Umbilical cord (tissue), 2 donors: Measurements from ENCODE around the gene MSI2. TPM values are rescaled to one million over a fixed set of nuclear protein-coding genes. Genes with fewer than 3 reads are reported as not detected.

ENCODE experiments used
- DNase-seq: peaks from one replicate; pipeline ENCODE4 v3.0.0-alpha.2; 2015; ENCODE audit warnings: low spot score
- total RNA-seq: library from RNA; depleted of rRNA; stranded (reverse); fragments of >200 nt; gene quantifications from one replicate; pipeline ENCODE4 v1.2.3, GENCODE V29; 2014; ENCODE audit warnings: low replicate concordance; ENCODE audit not compliant: insufficient read depth

Gene MSI2
- total RNA-seq, 1 donor from 2014 or later, result 62.6 TPM

DNA sequence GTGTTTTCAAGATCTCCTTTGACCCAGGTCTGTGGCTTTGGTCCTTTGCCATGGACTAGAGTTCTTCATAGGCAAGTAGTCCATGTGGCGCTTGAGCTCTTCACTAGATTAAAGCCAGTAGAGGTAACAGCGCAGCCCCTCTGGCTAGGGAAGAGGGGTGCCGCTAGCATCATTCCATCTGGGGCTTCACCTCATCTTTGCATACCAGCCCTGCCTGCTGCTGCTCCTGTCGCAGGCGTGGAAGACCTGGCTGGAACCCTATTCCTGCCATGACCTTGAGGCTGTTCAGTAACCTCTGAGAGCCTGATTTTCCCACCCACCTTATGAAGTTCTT, 198.4 kb downstream of the MSI2 start:
- no peak for DNase-seq

DNA sequence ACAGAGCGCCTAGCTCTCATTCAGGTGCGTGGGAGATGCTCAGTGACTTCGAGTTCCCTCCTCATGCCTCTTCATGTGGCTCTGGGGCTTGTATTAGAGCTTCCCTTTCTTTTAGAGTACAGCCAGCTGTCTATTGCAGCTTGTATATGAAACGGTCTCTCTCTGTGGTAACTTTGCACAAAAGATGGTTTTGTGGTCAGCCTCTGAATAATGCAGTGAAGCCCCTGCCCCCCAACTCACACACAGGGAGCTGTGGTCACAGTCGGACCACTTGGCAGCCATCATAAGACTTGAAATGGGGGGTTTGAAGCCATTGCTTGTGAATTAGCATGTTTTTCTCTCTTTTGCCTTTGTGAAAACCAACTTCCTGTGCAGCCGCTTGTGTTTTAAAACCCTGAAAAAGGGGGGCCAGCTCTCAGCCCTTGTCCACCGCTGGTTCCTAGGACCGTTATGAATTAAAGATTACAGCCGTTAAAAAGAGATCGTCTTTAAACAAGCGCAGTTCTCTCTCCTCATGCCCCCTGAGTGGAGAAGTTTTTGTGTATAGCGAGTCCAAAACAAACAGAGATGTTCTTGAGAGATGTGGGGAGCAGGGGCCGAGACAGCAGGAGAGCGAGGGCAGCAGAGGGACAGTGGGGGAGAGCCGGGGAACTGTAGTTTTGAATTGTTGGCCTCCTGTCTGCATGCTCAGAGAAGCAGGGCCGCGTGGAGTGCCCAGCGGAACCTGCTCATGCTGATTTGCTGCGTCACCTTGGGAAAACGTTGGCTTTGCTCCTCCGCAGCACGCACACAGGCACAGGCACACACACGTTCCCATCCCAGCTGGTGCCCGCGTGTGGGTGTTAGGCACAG, 199.0 kb downstream of the MSI2 start:
- DNase-seq, result no peak

DNA sequence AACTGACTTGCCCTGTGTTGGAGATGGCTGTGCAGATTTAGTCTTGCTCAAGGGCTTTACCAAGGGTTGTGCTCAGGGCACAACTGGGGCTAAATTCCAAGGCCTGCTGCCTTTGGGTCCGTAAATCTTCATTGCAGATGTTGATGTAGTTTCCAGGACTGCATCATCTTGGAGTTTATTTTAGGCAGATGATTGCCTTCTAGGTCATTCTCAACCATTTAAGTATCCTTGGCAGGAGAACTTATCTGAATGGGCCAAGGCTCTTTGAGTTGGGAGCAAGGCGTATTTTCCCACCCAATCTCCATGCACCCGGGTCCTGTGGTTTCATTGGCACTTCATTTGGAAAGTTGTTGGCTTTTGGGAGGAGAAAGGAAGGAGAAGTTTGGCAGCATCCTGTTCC, 200.3 kb downstream of the MSI2 start:
- DNase-seq, result no peak

DNA sequence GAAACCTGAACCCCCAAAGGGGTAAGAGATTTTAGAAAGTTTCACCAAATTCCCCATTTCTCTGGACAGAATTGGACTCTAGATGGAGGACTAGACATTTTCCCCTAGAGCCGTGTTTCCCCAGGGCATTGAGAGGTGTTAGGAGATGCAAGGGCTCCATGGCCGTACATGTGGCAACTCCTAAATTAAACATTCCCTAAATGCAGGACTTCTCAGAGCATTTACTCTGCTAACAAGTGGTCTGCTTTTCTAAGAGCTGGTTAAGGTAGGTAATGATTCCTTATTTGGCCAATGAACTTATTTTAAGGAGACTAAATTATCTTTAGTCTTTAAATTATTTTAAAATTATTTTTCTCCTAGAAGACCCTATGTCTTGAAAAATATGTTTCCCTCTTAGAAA, 200.9 kb downstream of the MSI2 start:
- DNase-seq, result no peak

DNA sequence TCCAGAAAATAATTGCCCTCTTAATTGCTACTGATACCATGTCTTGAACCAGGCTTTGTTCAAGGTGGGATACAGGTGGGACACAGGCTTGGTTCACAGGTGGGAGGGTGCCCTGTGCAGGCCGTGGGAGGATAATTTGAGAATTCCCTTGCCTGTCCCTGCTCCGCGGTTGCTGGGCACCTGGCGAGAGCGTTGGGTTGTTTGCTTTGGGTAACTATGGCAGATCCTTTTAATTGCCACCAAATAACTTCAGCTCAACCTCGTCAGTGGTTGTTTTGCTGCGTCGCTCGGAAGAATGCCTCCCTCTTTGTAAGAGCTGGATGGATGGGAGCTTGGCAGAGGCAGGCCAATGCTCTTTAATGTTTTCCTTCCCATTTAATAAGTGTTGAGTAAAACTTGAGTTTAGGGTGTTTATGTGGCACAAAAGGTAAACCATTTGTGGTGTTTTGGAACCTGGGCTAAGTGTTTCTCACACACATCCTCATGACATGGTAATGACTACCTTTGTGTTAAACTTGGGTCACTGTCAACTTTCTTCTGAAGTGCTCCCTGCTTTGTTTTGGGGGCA, 202.5 kb downstream of the MSI2 start:
- DNase-seq, result no peak

DNA sequence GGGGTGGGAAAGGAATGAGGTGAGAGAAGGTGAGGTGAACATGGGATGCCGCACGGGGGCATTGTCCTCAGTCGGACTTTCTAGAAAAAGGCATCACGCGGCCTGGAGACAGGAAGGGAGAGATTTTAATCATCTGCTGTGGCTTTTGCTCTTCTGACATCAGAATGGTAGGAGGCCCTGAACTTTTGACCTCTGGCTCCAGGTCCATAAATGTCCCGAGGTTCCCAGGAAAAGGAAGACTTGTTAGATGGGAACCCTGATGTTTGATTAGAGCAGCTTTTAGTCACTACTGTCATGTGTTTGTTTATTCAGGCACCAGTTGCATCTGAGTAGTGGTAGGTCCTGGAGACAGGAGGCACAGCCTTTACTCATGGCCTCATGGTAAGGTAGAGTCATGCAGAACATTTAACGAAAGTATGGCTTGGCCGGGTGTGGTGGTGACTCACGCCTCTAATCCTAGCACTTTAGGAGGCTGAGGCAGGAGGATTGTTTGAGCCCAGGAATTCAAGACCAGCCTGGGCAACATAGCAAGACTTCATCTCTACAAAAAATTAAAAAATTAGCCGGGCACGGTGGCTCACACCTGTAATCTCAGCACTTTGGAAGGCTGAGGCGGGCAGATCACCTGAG, 203.1 kb downstream of the MSI2 start:
- DNase-seq, result no peak

DNA sequence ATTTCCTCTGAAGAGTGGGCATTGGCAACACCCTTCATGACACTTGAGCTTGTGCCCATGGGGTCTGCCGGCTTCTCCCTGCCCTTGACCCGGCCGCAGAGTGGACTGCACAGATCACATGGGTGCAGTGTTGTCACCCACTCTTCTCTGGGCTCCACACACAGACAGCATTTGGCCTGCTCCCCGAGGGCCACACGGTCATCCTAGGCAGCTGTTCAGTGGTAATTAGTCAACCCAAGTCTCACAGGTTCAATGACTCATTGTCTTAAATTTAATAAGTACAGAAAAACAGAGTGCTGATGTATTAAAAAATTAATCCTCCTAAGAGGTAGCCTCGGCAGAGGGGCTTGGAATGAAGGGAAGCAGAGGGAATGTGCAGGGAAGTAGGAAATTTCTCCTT, 204.8 kb downstream of the MSI2 start:
- DNase-seq, result no peak

DNA sequence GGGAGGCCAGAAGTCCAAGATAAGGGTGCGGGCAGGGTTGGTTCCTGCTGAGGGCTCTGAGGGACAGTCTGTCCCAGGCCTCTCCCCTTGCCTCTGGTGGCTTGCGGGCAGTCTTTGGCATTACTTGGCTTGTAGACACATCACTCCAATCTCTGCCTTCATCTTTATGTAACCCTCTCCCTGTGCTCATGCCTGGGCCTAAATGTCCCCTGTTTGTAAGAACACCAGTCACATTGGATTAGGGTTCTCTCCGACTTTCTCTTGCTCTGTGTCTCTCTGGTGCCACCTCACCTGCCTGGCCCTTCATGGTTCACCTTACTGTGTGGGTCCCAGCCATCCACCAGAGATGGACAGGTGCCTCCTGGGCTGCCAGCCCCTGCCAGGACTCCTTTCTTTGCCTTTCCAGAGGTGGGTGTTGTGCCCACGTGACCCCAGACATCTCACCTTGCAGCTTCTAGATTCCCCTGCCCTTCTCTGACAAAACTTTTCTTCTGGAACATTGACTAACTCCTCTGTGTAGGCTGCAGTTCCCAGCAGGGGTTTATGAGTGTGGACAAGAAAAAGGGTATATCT, 205.8 kb downstream of the MSI2 start:
- DNase-seq, result no peak

DNA sequence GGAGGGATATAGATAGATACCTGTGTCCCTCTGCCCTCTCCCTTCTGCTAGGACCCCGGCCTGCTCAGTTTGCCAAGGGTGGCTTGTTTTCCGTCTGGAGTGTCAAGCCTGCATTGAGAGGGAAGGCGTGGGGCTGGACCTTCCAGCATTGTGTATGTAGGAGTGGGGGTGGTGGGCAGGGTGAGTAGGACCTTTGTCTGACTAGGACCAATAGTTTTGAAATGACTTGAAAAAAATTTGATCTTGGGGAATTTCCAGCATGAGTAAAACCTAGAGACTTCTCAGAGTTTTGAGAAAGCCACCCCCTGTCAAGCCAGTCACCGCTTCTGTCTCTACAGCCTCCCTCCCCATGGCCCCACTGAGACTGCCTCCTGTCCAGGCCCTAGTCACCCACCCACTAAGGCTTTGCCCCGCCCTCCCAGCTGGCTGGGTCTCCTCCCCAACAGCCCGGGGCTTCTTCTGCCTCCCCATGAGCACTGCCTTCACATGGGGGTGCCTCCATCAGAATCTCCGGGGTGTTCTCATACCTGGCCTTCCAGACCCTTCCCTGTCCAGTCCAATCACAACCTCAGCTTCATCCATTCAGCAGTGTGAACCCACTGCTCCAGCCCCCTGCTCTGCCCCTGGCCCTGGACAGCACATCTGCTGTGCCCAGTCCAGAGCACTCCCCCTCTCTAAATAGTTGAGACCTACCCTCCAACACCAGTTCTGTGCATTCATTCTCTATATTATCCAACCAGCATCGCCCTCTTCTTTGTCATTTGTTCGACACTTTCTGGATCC, 207.0 kb downstream of the MSI2 start:
- DNase-seq, result no peak

DNA sequence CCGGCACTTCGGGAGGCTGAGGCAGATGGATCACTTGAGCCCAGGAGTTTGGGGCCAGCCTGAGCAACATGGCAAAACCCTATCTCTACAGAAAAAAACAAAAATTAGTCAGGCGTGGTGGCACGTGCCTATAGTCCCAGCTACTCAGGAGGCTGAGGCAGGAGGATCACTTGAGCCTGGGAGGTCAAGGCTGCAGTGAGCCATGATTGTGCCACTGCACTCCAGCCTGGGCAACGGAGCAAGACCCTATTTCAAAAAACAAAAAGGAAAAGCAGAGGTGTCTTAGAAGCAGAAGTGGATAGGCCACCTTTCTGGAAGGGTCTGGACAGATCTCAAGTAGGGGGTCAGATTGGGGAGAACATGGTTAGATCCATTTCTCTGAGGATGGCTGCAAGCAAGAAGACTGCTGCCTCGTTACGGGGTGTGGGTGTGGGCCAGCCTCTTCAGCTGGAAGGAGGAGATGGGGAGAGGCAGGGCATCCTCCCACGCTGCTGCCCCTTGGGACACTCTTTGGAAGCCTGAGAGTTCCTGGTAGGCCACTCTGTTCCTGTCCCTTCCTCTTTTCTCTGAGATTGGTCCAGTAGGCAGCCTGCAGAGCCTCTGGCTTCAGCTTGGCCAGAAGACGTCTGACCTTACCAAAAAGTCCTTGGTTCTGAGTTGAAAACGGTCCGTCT, 208.0 kb downstream of the MSI2 start:
- no peak for DNase-seq

DNA sequence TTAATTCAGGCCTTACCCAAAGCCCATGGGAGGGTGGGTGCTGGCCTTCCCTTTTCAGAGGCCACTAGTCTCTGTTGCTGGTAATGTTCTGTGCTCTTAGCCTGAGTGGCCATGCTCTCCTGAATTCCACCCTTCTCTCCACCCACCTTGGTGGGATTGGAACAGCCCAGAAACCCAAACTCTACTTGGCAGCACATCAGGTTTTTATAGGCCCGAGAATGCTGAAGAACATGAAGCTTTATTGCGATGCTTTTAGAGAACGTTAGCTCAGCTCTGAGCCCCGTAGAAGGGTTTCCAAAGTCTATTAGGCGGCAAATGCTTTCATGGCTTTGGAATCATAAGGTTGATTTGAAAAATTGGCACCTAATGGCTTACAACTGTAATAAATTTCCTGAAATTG, 209.3 kb downstream of the MSI2 start:
- peak; percentile 83 for DNase-seq

DNA sequence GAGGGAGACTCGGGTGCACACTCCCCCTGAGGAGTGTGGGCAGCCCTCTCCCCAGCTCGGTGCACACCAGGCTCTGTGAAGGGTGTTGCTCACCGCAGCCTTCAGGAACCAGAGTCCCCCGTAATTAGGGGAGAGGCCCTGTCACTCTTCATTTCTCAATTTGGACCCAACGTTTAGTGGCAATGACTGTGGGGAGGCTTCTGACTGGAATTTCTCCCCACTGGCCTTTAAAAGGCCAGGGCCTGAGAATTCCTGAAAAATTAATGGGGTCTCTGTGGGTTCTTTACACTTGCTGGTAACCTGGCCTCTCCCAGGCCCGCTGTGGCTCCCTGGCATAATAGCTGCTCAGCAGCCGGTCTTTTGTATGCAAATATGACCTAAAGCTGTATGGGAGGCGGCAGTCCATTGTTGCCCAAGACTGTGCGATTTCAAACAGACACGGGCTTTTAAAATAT, 209.7 kb downstream of the MSI2 start:
- DNase-seq, result no peak

DNA sequence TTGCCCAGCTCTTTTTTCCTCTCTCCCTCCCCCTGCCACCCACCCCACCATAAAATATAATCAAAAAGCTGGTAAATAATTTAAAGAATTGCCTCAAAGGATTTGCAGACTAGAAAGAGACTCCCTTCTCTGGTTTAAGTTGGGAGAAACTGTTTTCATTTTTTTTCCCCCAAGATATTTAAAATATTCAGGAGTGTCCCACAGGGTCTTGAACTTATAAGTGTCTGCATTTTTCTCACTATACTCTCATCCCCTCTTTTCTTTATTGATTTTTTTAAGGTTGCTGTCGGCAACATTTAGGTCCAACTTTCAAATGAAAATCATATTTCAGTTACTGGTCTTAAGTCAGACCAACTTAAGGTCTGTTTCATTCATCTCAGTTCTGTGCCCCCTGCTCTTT, 210.2 kb downstream of the MSI2 start:
- no peak for DNase-seq

DNA sequence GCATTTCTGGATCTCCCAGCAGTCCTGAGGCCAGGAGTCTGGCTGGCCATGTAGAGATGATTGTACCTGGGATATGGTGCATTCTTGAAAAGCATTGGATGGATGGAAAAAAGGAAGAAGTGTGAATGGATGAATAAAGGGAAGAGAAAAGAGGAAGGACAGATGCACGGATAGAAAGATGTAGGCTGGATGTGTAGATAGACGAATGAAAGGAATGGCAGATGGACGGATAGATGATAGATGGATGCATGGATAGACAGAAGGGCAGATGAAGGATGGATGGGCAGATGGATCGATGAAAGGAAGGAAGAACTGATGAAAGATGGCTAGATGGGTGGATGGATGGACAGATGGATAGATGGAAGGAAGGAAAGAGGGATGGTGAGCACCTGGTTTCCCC, 210.9 kb downstream of the MSI2 start:
- DNase-seq, result no peak

DNA sequence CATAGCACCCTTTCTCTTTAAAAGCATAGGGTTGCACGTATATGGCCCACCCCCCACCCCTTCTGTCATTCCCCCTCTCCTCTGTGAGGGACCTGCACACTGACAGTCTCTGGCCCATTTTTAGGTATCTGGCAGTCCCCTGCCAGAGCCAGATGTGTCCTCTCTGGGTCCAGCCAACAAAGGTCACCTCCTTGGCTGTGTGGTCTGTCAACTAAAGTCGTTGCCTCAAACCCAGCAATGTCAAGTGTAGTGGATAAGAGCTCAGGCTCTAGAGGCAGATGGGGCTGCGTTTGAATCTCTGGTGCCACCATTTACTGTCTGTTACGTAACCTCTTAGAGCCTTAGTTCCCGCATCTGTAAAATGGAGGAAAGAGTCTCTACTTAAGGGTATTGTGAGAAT, 211.5 kb downstream of the MSI2 start:
- no peak for DNase-seq

DNA sequence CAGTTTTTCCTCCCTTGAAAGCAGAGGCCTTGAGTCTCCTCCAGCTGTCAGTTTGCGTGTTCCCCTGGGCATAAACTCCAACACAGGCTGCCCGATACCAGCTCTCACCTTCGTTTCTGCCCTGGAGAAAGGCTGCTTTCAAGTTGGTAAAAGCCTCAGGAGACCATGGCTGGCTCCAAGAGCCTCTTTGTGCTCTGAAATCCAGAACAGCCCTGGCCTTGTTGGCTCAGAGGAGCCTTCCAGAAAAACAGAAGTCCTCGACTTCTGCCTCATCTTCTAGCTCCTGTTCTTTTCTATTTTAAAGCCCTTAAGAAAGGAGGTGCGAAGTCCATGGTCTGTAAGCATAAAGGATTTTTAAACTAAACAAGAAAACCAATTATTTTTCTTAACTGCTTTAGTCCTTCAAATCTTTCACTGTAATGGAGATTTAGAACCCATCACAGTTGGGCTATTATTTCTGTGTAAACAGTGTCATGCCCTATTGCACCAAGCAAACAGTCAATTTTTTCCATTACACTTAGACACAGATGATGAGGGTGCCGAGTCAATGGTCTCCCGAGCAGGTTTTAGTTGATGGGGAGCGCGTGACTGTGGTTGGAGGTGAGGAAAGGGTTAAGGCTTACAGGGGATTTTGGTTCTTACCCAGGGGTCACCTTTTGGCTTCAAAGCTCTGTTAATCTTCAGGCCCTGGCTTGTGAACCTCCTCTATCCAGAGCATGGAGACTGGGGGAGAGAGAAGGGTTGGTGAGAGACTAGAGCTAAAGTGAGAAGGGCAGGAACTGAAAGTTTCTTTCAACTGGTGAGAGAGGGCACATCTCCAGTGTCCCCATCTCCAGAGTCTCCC, 212.8 kb downstream of the MSI2 start:
- DNase-seq, result no peak

DNA sequence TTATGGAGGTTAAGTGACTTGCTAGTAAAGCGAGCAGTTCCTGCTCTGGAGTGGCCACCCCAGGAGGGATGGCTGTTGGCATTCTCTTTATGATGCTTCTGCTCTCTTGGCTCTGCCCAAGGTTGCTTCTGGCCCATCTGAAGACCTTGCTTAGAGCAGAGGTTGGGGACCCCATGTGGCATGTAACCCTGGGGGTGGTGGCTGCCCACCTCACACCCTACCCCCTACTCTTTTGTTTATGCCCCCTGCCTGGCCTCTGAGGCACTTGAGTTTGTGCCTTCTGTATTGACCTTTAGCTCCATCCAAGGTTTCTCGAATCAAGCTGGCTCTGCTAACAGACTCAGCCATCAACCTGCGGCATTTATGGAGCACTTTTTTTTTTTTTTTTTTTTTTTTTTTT, 214.6 kb downstream of the MSI2 start:
- no peak for DNase-seq

DNA sequence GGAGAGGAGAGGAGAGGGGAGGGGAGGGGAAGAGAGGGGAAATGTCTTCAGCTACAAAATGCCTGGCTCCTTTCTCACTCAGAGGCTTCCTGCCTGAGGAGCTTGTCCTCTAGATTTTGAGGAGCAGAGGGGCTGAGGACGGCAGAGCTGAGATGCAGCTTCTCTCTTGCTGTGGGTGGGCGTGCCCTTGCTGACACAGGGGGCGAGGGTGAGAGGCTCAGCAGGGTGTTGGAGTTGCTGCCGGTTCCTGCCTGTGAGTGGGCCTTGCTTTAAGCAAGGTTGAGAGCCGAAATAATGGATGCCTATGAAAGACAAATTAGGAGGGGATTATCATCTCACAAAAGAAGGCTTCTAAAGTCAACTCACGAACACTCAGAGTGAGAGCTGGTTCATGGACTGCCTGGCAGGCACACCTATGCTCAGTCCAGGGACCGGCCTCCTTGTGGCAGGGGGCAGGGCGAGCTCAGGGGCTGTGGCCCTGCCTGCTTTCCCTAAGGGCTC, 215.6 kb downstream of the MSI2 start:
- no peak for DNase-seq

DNA sequence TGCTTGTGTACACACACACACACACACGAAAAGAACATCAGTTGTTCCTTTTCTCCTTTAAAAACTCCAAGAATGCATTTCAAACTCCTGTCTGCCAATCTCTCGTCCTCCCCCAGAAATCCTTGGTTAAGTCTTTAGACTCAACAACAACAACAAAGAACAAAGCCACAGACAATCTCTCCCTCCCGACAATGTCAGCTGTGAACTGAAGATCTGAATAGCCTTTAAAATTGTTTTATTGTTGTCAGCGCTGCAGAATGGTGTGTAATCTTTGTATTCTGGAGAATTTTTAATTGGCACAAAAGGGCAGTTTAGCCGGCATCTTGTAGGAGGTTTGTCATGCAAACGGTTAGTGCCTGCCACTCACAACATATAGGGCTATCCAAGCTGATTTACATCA, 219.5 kb downstream of the MSI2 start:
- DNase-seq, result no peak
